ENCODE data around the gene CD101. TPM values are rescaled to one million over a fixed set of nuclear protein-coding genes. Genes with fewer than 3 reads are reported as not detected.
"Not testable (repeated sequence)": the region's sequence is repeated elsewhere in the genome, so short reads cannot be mapped to it uniquely, and the experiment has no call there.

The CD101 gene
- total RNA-seq, 2 donors from 2014 or later, result 2.0 to 3.0 TPM

GRCh38 chr1:116972674-116973030 is 28.9 kb upstream of the CD101 start:
- no peak for DNase-seq
- H3K36me3 Mint-ChIP-seq (ENCODE audit: insufficient read depth in 2 of 2), result peaks cover 3 to 13% of the 10 kb centered on the region in 2 donors
- peaks cover 2% of the 10 kb centered on the region for H3K4me1 Mint-ChIP-seq (ENCODE audit: low read depth)
- peaks cover 0 to 3% of the 10 kb centered on the region in 2 donors for H3K9me3 Mint-ChIP-seq
- no peaks in the 10 kb centered on the region for H3K27me3 Mint-ChIP-seq (ENCODE audit: low read depth)
- no peak for ATAC-seq (replicated peaks in 1 of 2)
- no peak overlapping the region for H3K4me3 Mint-ChIP-seq
- H3K27ac Mint-ChIP-seq, result no peak overlapping the region

GRCh38 chr1:116980309-116980708 is 21.3 kb upstream of the CD101 start:
- DNase-seq; H3K36me3 Mint-ChIP-seq (ENCODE audit: insufficient read depth in 2 of 2); ATAC-seq (replicated peaks in 1 of 2); H3K27ac Mint-ChIP-seq; H3K4me3 Mint-ChIP-seq; H3K27me3 Mint-ChIP-seq (ENCODE audit: low read depth); H3K9me3 Mint-ChIP-seq: not testable (repeated sequence)
- peaks cover 10% of the 10 kb centered on the region for H3K4me1 Mint-ChIP-seq (ENCODE audit: low read depth)

GRCh38 chr1:116981521-116982037 is 20.0 kb upstream of the CD101 start:
- Mint-ChIP-seq H3K36me3 (ENCODE audit: insufficient read depth in 2 of 2) (peaks cover 0 to 3% of the 10 kb centered on the region in 2 donors), H3K4me3 (no peak overlapping the region), H3K27ac (peak overlapping the region; percentile 29), H3K9me3 (peaks cover 0 to 2% of the 10 kb centered on the region in 2 donors), H3K27me3 (ENCODE audit: low read depth) (no peaks in the 10 kb centered on the region), H3K4me1 (ENCODE audit: low read depth) (peaks cover 19% of the 10 kb centered on the region)
- ATAC-seq (replicated peaks in 1 of 2) (no peak), DNase-seq (no peak)

- ATAC-seq (replicated peaks in 1 of 2), result no peak
- Mint-ChIP-seq H3K4me3 (no peak overlapping the region), H3K4me1 (ENCODE audit: low read depth) (peaks cover 27% of the 10 kb centered on the region), H3K36me3 (ENCODE audit: insufficient read depth in 2 of 2) (peaks cover 0 to 3% of the 10 kb centered on the region in 2 donors), H3K27me3 (ENCODE audit: low read depth) (no peaks in the 10 kb centered on the region), H3K9me3 (peaks cover 0 to 2% of the 10 kb centered on the region in 2 donors), H3K27ac (no peak overlapping the region)
- DNase-seq, result no peak
Measured at GRCh38 chr1:116982319-116983004, 19.1 kb upstream of the CD101 start.

- H3K27ac Mint-ChIP-seq, result no peak overlapping the region
- no peak for ATAC-seq (replicated peaks in 1 of 2)
- H3K27me3 Mint-ChIP-seq (ENCODE audit: low read depth), result no peaks in the 10 kb centered on the region
- no peak for DNase-seq
- peaks cover 29% of the 10 kb centered on the region for H3K4me1 Mint-ChIP-seq (ENCODE audit: low read depth)
- peaks cover 0 to 3% of the 10 kb centered on the region in 2 donors for H3K36me3 Mint-ChIP-seq (ENCODE audit: insufficient read depth in 2 of 2)
- H3K9me3 Mint-ChIP-seq, result peaks cover 0 to 2% of the 10 kb centered on the region in 2 donors
- H3K4me3 Mint-ChIP-seq, result no peak overlapping the region
Measured at GRCh38 chr1:116983112-116983511, 18.4 kb upstream of the CD101 start.

- H3K36me3 Mint-ChIP-seq (ENCODE audit: insufficient read depth in 2 of 2), result peaks cover 0 to 3% of the 10 kb centered on the region in 2 donors
- no peak overlapping the region for H3K4me3 Mint-ChIP-seq
- peaks cover 0 to 2% of the 10 kb centered on the region in 2 donors for H3K9me3 Mint-ChIP-seq
- no peaks in the 10 kb centered on the region for H3K27me3 Mint-ChIP-seq (ENCODE audit: low read depth)
- ATAC-seq (replicated peaks in 1 of 2) (no peak), DNase-seq (no peak)
- H3K27ac Mint-ChIP-seq, result peak overlapping the region; percentile 19
- peaks cover 35% of the 10 kb centered on the region for H3K4me1 Mint-ChIP-seq (ENCODE audit: low read depth)
Measured at GRCh38 chr1:116983678-116984077, 17.9 kb upstream of the CD101 start.

GRCh38 chr1:116984406-116985160 is 17.0 kb upstream of the CD101 start:
- Mint-ChIP-seq H3K36me3 (ENCODE audit: insufficient read depth in 2 of 2) (peaks cover 0 to 3% of the 10 kb centered on the region in 2 donors), H3K27ac (no peak overlapping the region), H3K4me3 (no peak overlapping the region), H3K4me1 (ENCODE audit: low read depth) (peaks cover 42% of the 10 kb centered on the region), H3K9me3 (no peaks in the 10 kb centered on the region), H3K27me3 (ENCODE audit: low read depth) (no peaks in the 10 kb centered on the region)
- ATAC-seq (replicated peaks in 1 of 2), result no peak
- no peak for DNase-seq

GRCh38 chr1:116986421-116987255 is 14.9 kb upstream of the CD101 start:
- Mint-ChIP-seq H3K36me3 (ENCODE audit: insufficient read depth in 2 of 2) (peaks cover 0 to 4% of the 10 kb centered on the region in 2 donors), H3K4me1 (ENCODE audit: low read depth) (peaks cover 55% of the 10 kb centered on the region), H3K27ac (peak overlapping the region; percentile 62), H3K4me3 (peak overlapping the region; percentile 79 to 91), H3K27me3 (ENCODE audit: low read depth) (no peaks in the 10 kb centered on the region), H3K9me3 (no peaks in the 10 kb centered on the region)
- DNase-seq (peak; percentile 32 to 52), ATAC-seq (replicated peaks in 1 of 2) (peak; percentile 46 to 62)

- Mint-ChIP-seq H3K36me3 (ENCODE audit: insufficient read depth in 2 of 2) (peaks cover 0 to 5% of the 10 kb centered on the region in 2 donors), H3K4me1 (ENCODE audit: low read depth) (peaks cover 60% of the 10 kb centered on the region), H3K9me3 (no peaks in the 10 kb centered on the region), H3K27me3 (ENCODE audit: low read depth) (no peaks in the 10 kb centered on the region), H3K4me3 (peak overlapping the region; percentile 79 to 91), H3K27ac (peak overlapping the region; percentile 62)
- peak; percentile 68 to 69 for DNase-seq
- ATAC-seq (replicated peaks in 1 of 2), result peak; percentile 76 to 83
Measured at GRCh38 chr1:116987256-116987555, 14.4 kb upstream of the CD101 start.

GRCh38 chr1:116988248-116988647 is 13.3 kb upstream of the CD101 start:
- Mint-ChIP-seq H3K27ac (no peak overlapping the region), H3K36me3 (ENCODE audit: insufficient read depth in 2 of 2) (peaks cover 0 to 6% of the 10 kb centered on the region in 2 donors), H3K4me3 (no peak overlapping the region), H3K9me3 (peaks cover 0 to 2% of the 10 kb centered on the region in 2 donors), H3K27me3 (ENCODE audit: low read depth) (no peaks in the 10 kb centered on the region), H3K4me1 (ENCODE audit: low read depth) (peaks cover 62% of the 10 kb centered on the region)
- no peak for ATAC-seq (replicated peaks in 1 of 2)
- DNase-seq, result no peak

- ATAC-seq (replicated peaks in 1 of 2) (no peak), DNase-seq (no peak)
- H3K9me3 Mint-ChIP-seq, result peaks cover 0 to 2% of the 10 kb centered on the region in 2 donors
- H3K27me3 Mint-ChIP-seq (ENCODE audit: low read depth), result no peaks in the 10 kb centered on the region
- H3K36me3 Mint-ChIP-seq (ENCODE audit: insufficient read depth in 2 of 2), result peaks cover 0 to 6% of the 10 kb centered on the region in 2 donors
- no peak overlapping the region for H3K27ac Mint-ChIP-seq
- peaks cover 62% of the 10 kb centered on the region for H3K4me1 Mint-ChIP-seq (ENCODE audit: low read depth)
- no peak overlapping the region for H3K4me3 Mint-ChIP-seq
Measured at GRCh38 chr1:116988908-116989307, 12.7 kb upstream of the CD101 start.

- Mint-ChIP-seq H3K4me1 (ENCODE audit: low read depth) (peaks cover 57% of the 10 kb centered on the region), H3K27ac (no peak overlapping the region), H3K9me3 (peaks cover 0 to 2% of the 10 kb centered on the region in 2 donors), H3K4me3 (no peak overlapping the region), H3K36me3 (ENCODE audit: insufficient read depth in 2 of 2) (peaks cover 0 to 3% of the 10 kb centered on the region in 2 donors), H3K27me3 (ENCODE audit: low read depth) (no peaks in the 10 kb centered on the region)
- ATAC-seq (replicated peaks in 1 of 2), result no peak
- DNase-seq, result no peak
Measured at GRCh38 chr1:116989835-116990234, 11.7 kb upstream of the CD101 start.
